GM12874 (cell line): Measurements from ENCODE around the gene FAM181A.

ENCODE experiments used
- CTCF ChIP-seq: IDR thresholded peaks from 2 replicates; pipeline ENCODE4 v1.5.1; 2011; ENCODE audit warnings: low read depth, mild to moderate bottlenecking, control low read depth, low read length, moderate library complexity; ENCODE audit not compliant: insufficient read depth

Gene FAM181A

DNA sequence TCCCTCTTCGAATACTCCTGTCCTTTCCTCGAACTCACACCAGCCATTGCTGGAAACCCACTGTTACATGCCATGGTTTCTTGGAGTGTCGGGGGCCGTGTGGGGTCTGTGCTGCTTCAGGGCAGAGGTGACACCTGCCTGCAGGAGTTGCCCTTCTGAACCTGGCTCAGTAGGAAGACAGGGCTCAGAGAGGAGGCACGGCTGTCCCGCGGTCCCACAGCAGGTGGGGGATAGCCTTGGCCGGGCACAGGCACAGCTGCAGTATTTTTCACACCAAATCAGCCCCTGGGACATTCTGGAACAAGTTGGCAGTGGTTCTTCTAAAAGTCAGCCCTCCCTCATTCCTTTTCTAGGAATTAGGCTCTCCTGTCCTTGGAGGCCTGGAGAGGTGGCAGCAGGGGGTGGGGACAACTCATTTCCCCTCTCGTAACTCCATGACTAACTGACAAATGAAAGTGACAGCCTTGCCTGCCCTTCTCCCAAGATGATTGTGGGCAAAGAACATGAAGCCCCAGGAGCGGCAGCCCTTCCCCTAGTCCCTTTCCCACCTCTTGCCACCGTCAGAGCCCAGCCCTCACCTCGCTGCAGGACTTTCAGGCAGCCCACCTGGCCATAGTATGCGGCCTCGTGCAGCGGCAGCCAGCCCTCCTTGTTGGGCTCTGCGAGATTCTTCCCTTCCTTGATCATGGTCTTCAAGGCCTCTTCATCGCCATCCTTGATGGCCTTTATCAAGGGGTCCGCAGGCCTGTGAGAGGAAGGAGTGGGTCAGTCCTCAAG, 26.8 kb downstream of the FAM181A start:
- no peak for TF ChIP-seq CTCF

DNA sequence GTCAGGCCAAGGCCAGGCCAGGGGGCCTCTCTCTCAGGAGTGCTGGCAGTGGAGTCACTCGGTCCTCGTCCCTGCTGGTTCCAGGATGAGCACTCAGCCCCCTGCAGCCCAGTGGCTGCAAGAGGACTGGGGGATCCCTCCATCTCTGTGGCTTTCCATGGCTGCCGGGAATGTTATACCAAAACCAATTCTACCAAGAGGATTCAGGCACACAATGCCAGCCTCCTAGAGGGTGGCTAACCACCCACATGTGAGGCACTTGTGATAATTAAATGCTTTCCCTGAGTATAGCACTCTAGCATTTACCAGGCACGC, 27.3 kb downstream of the FAM181A start:
- no peak for TF ChIP-seq CTCF

- no peak for TF ChIP-seq CTCF
Measured at GRCh38 chr14:93954900-93955849, 28.0 kb downstream of the FAM181A start.

DNA sequence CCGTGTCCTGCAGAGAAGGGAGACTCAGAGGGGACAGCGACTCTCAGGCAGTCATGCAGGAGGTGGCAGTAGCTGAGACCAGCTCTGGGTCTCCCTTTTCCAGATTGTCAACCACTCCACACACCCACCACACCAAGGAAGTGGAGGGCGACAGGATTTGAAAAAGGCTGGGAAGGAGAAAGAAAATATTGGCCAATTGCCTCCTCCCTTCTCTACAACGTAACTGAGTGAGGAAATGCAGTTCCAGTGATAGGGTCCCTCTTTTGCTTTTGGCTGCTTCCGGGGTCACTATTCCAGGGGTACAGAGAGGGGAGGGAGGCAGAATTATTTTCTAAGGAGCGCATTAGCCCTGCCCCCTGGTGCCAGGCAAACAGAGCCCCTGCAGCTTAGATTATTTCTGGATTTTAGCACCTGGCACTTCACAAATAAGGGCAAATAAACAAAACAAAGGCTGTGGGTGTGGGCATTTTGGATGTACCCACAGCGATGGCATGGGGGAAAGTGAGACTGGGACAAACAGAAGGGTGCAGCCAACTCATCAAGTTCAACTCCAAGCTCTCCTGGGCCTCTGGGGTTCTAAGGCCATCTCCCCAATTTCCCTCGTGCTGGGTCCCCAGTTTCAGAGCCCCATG, 28.8 kb downstream of the FAM181A start:
- no peak for TF ChIP-seq CTCF

GRCh38 chr14:93956514-93957332, 29.6 kb downstream of the FAM181A start:
- no peak for TF ChIP-seq CTCF

DNA sequence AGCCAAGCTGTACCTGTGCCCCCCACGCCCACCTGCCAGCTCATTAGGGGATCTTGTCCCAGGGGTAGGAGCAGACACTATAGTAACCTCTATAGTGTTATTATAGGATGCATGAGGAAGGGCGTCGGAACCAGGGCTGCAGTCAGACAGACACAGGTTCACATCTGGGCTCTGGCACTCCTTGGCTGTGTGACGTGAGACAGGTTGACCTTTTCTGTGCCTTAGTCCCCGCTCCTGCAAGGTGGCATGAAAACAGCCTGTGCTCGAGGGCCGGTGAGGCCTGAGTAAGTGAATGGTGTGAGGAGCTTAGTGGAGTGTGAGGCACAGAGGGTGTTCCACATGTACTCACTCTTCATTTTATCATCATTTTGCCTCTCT, 30.2 kb downstream of the FAM181A start:
- TF ChIP-seq CTCF, result no peak
